ENCODE results near the gene HPS1.

DNA sequence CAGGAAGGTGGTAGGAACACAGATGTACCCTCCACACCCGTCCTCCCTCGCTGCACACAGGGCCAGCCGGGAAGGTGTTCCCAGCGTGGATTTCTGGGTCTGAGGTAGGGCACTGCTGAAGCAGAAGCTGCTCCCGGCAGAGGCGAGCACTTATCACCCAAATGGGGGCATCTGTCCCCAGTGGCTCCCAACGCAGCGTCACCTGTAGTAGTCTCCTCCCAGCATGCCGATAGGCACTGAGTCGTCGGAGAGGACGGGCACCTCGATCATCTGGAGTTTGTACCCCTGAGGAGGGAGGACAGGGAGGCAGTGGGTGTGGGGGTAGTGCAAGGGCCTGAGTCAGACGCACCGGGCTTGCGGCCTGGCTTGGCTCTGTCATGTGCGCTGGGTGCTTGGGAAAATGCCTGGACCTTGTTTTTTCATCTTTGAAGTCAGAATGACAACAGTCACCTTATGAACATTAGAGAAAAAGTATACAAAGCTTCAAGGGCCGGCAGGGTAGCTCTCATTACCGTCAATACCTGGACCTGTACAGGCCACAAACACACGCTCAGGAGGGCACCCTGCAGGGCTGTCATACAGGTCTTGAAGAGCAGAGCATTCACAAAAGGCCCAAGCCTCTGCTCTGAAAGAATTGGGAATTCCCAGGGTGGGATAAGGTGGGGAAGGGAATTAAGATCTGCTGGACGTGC, 28.6 kb downstream of the HPS1 start:
- no peak for TF ChIP-seq REST (IDR thresholded peaks at IDR 0.05; ENCODE audit: insufficient read depth in 1 of 2, low read depth in 2 of 2, low read length in 1 of 2)
- TF ChIP-seq CTCF (IDR thresholded peaks at IDR 0.05) = no peak
- TF ChIP-seq POLR2AphosphoS5 (IDR thresholded peaks at IDR 0.05; ENCODE audit: low read depth, low read length) = no peak

Measured in Panc1 (cell line).